ENCODE measurements around the gene RTN1. TPM values are rescaled to one million over a fixed set of nuclear protein-coding genes. Genes with fewer than 3 reads are reported as not detected.
A peak's percentile ranks its signal among the peaks of the same experiment; 100 is the strongest.
"Not testable (repeated sequence)": the region's sequence is repeated elsewhere in the genome, so short reads cannot be mapped to it uniquely, and the experiment has no call there.

RTN1 gene
- total RNA-seq, 1 experiment from 2014 or later = 0.49 TPM

DNA sequence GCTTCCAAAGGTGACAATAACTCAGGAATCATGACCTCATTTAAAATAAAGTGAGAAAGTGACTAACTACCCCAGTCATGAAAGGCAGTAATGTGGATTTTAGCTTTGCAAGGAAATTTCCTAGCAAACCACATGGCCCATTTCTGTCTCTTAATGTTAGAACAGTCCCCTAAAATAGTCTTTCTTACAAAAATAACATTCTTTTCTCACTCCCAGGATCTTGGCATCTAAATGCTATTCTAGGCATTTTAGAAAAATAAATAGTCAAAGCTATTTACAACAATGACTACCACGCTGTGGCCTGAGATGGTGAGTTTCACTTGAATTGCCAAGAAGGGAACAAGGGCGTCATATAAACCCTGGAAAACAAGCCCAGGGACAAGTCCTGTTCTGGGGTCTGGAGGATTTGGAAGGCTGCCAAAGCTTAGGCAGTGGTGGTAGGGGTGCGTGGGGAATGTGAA, 192.8 kb downstream of the RTN1 start:
- Histone ChIP-seq H3K9me3 (replicated peaks) (no peaks in the 10 kb centered on the region), H3K27ac (no peak overlapping the region), H3K27me3 (no peaks in the 10 kb centered on the region), H3K4me3 (no peak overlapping the region), H3K4me1 (no peaks in the 10 kb centered on the region), H3K36me3 (no peaks in the 10 kb centered on the region)
- DNase-seq = no peak

DNA sequence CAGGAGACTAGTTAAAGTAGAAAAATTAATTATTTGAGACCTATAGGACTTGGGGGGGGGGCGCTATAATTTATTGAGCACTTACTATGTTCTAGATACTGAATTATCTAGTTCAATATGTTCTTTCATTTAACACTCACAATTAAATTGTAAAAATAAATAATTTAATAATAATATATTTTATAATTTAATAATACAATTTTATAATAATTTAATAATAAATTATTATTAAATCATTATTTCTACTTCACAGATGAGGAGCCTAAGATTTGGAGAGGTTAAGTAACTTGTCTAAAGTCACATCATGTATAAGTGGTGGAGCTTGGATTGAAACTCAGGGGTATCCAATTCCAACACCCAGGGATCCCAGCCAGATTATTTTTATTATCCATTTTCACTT, 195.2 kb downstream of the RTN1 start:
- DNase-seq = no peak
- no peaks in the 10 kb centered on the region for H3K9me3 ChIP-seq (replicated peaks)
- no peaks in the 10 kb centered on the region for H3K4me1 ChIP-seq
- H3K36me3 ChIP-seq = no peaks in the 10 kb centered on the region
- H3K27ac ChIP-seq = no peak overlapping the region
- H3K27me3 ChIP-seq = no peaks in the 10 kb centered on the region
- no peak overlapping the region for H3K4me3 ChIP-seq

DNA sequence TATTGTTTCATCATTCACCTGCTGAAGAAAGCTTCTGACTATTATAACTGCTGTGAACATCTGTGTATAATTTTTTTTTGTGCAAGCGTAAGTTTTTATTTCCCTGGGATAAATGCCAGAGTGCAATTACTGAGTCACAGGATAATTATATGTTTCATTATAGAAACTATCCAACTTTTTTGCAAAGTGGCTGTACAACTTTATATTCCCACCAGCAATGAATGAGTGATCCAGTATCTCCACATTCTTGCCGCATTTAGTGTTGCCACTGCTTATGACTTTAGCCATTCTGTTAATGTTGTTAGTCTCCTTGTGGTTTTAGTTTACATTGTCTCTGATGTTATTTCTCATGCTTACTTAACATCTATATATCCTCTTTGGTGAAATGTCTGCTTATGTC, 205.8 kb downstream of the RTN1 start:
- no peaks in the 10 kb centered on the region for H3K36me3 ChIP-seq
- no peaks in the 10 kb centered on the region for H3K9me3 ChIP-seq (replicated peaks)
- no peak for DNase-seq
- no peaks in the 10 kb centered on the region for H3K4me1 ChIP-seq
- H3K27me3 ChIP-seq = no peaks in the 10 kb centered on the region
- no peak overlapping the region for H3K27ac ChIP-seq
- no peak overlapping the region for H3K4me3 ChIP-seq

DNA sequence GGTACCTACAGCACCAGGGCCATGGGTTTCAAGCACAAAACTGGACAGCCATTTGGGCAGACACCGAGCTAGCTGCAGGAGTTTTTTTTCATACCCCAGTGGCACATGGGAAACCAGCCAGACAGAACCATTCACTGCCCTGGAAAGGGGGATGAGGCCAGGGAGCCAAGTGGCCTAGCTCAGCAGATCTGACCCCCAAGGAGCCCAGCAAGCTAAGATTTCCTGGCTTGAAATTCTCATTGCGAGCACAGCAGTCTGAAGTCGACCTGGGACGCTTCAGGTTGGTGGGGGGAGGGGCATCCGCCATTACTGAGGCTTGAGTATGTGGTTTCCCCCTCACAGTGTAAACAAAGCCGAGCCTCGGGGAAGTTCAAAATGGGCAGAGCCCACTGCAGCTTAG, 212.8 kb downstream of the RTN1 start:
- no peaks in the 10 kb centered on the region for H3K36me3 ChIP-seq
- no peaks in the 10 kb centered on the region for H3K27me3 ChIP-seq
- DNase-seq = no peak
- H3K9me3 ChIP-seq (replicated peaks) = no peaks in the 10 kb centered on the region
- H3K4me3 ChIP-seq = no peak overlapping the region
- no peak overlapping the region for H3K27ac ChIP-seq
- no peaks in the 10 kb centered on the region for H3K4me1 ChIP-seq

DNA sequence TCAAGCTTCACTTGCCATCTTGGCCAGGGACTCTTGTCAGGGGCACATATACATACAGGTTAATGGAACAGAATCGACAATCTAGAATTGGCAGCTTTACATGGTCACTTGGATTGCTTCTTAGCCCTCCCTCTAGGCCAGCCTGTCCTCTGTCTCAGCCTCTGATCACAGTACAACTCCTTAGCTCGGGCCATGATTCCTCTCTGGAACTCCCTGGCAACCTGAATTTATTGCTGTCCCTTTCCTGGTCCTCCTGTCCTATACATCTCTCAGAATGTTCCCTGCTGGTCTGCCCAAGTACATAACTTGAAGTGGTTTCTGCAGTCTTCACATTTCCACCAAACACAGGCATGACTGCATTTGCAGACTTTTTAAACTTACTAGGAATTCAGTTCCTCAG, 214.1 kb downstream of the RTN1 start:
- Histone ChIP-seq H3K9me3 (replicated peaks) (no peaks in the 10 kb centered on the region), H3K4me1 (no peaks in the 10 kb centered on the region), H3K36me3 (no peaks in the 10 kb centered on the region), H3K4me3 (no peak overlapping the region), H3K27me3 (no peaks in the 10 kb centered on the region), H3K27ac (no peak overlapping the region)
- no peak for DNase-seq

DNA sequence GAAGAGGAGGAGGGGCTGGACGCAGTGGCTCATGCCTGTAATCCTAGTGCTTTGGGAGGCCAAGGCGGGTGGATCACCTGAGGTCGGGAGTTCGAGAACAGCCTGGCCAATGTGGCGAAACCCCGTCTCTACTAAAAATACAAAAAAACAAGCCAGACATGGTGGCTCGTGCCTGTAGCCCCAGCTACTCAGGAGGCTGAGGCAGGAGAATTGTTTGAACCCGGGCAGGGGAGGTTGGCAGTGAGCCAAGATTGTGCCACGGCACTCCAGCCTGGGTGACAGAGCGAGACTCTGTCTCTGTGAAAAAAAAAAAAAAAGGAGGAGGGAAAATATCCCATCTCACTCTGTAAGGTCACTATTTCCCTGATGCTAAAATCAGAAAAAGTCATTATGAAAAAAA, 216.4 kb downstream of the RTN1 start:
- H3K36me3 ChIP-seq; DNase-seq; H3K9me3 ChIP-seq (replicated peaks): not testable (repeated sequence)

DNA sequence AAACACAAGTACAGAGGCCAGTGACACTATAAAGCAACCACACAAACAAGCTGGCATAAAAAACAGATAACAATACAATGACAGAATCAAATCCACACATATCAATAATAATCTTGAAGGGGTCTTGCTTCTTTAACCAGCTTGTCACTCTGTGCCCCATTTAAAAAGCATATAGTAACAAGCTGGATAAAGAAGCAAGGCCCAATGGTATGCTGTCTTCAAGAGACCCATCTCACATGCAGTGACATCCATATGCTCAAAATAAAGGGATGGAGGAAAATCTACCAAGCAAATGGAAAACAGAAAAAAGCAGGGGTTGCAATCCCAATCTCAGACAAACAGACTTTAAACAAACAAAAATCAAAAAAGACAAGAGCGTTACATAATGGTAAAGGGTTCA, 223.7 kb downstream of the RTN1 start:
- not testable (repeated sequence) for H3K27me3 ChIP-seq; DNase-seq; H3K4me1 ChIP-seq; H3K36me3 ChIP-seq; H3K27ac ChIP-seq; H3K9me3 ChIP-seq (replicated peaks); H3K4me3 ChIP-seq

More for the DNA sequence above, 216.4 kb downstream of the RTN1 start:
- H3K4me1 ChIP-seq, H3K4me3 ChIP-seq, H3K27ac ChIP-seq, H3K27me3 ChIP-seq: not testable (repeated sequence)

DNA sequence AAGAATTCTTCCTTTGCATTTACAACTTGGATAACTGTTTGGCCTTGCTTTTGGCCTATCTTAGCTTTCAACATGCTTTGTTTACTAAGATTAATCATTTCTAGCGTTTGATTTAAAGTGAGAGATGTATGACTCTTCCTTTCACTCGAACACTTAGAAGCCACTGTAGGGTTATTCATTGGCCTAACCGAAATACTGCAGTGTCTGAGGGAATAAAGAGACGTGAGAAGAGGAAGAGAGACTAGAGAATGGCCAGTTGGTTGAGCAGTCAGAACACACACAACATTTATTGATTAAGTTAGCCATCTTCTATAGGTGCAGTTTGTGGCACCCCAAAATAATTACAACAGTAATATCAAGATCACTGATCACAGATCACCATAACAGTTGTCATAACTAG, 231.7 kb downstream of the RTN1 start:
- Histone ChIP-seq H3K27ac (no peak overlapping the region), H3K27me3 (no peaks in the 10 kb centered on the region), H3K9me3 (replicated peaks) (no peaks in the 10 kb centered on the region; the same call in 1 of the 2 replicates), H3K4me3 (no peak overlapping the region), H3K36me3 (no peaks in the 10 kb centered on the region), H3K4me1 (no peaks in the 10 kb centered on the region)
- no peak for DNase-seq

DNA sequence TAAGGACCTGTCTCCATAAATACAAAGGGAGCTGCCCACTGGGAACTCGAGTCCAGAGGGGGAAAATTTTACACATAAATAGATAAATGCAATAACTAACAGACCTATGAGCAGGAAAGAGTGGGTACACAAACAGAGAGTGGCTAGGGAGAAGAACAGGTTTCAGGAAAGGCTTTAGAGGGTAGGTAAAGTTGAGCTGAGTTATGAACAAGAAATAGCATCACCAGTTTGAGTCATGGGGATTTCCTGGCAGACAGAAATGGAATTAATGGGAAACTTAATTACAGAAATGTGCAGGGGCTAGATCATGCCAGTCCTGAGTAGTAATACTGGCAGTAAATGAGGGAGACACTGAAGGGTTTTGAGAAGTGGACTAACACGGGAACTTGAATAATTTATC, 236.0 kb downstream of the RTN1 start:
- Histone ChIP-seq H3K27ac (no peak overlapping the region), H3K9me3 (replicated peaks) (no peaks in the 10 kb centered on the region), H3K27me3 (no peaks in the 10 kb centered on the region), H3K4me1 (no peaks in the 10 kb centered on the region), H3K4me3 (no peak overlapping the region), H3K36me3 (no peaks in the 10 kb centered on the region)
- no peak for DNase-seq

DNA sequence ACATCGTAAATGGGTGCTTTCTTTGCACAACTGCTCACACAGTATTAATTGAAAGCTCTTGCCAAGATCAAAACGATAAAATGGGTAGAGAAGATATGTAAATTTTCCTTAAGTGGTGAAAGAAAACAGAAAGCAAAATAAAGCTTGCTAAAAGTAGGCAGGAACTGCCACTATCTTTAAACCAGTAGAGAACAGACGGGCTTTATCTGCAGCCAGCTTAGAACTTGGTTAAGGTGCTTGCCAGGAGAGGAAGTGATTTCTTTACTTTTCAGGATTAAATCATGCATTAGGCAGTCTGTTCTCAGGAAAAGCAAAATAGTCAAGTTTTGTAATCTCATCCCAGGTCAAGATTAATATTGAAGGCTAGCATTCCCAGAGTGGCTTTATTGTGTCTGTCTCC, 237.1 kb downstream of the RTN1 start:
- DNase-seq = no peak
- Histone ChIP-seq H3K36me3 (no peaks in the 10 kb centered on the region), H3K27me3 (no peaks in the 10 kb centered on the region), H3K27ac (no peak overlapping the region), H3K9me3 (replicated peaks) (no peaks in the 10 kb centered on the region), H3K4me3 (no peak overlapping the region), H3K4me1 (no peaks in the 10 kb centered on the region)

DNA sequence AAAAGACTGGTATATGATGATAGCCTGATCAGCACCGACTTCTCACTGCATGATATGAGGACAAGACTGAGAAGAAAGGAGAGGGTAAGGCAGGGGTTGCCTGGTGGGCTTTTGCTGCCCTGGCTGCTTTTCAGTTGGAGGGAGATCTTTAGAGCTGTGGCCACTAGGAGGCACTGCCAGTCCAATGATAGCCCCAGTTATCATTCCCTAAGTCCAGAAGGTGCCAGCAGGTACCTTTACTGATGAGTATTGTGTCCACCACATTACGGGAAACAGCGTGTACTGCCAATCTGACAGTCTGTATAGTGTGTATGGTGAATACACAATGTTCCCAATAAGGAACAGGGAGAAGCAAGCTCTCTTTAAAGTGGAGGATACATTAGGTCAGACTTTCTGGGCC, 238.2 kb downstream of the RTN1 start:
- Histone ChIP-seq H3K4me3 (no peak overlapping the region), H3K36me3 (no peaks in the 10 kb centered on the region), H3K27ac (no peak overlapping the region), H3K27me3 (no peaks in the 10 kb centered on the region), H3K4me1 (no peaks in the 10 kb centered on the region), H3K9me3 (replicated peaks) (no peaks in the 10 kb centered on the region)
- peak; percentile 13 to 42 for DNase-seq

DNA sequence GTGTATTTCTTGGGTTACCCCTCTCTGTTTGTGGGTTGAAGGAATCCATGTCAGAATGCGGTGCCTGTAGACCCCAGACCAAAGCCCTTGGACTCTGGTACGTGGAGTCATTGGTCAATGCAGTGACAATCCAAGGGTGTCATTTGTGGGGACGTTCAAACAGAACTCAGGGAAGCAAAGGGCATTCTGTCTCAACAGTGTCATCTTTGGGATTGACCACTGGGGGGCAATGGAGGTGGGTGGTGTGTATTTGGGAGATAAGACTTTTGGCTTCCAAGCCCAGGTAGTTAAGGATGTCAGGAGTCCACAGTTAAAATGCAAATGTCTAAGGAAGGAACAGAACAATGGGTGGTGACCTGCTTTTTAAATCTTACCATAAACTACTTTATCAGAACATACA, 239.3 kb downstream of the RTN1 start:
- peak in 1 of 2 experiments; percentile 7 for DNase-seq
- Histone ChIP-seq H3K4me1 (no peaks in the 10 kb centered on the region), H3K4me3 (no peak overlapping the region), H3K36me3 (no peaks in the 10 kb centered on the region), H3K9me3 (replicated peaks) (no peaks in the 10 kb centered on the region), H3K27me3 (no peaks in the 10 kb centered on the region), H3K27ac (no peak overlapping the region)

DNA sequence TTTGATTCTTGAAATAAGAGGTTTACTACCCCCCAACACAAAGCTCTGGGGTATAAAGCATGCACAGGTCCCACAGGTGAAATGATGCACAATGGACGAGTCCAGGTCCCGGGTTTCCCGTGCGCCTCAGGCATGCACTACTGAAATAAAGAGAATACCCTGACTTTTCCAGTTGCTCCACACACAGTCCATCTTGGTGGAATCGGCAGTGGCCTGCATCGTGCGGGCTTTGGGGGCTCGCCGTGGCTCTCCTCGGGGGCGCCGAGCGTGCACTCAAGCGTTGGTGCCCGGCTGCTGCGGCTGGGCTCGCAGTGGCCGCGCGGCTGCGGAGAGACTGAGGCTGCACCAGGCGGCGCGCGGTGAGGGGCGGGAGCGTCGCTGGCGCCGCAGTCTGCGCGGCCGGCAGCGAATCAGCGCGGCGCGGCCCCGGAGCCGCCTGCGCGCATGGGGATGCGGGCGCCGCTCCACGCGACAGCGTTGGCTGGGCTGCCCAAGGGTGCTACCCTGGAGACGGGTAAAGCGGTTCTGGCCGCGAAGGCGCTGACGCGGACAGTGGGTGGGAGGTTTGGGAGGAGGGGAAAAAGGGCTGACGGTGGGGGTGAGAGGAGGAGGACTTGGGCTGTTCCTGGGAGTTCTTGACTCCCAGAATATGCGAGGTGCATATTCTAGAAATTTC, 240.2 kb downstream of the RTN1 start:
- H3K4me1 ChIP-seq = no peaks in the 10 kb centered on the region
- DNase-seq = no peak
- H3K27ac ChIP-seq = no peak overlapping the region
- H3K27me3 ChIP-seq = no peaks in the 10 kb centered on the region
- H3K4me3 ChIP-seq = no peak overlapping the region
- no peaks in the 10 kb centered on the region for H3K36me3 ChIP-seq
- H3K9me3 ChIP-seq (replicated peaks) = no peaks in the 10 kb centered on the region

DNA sequence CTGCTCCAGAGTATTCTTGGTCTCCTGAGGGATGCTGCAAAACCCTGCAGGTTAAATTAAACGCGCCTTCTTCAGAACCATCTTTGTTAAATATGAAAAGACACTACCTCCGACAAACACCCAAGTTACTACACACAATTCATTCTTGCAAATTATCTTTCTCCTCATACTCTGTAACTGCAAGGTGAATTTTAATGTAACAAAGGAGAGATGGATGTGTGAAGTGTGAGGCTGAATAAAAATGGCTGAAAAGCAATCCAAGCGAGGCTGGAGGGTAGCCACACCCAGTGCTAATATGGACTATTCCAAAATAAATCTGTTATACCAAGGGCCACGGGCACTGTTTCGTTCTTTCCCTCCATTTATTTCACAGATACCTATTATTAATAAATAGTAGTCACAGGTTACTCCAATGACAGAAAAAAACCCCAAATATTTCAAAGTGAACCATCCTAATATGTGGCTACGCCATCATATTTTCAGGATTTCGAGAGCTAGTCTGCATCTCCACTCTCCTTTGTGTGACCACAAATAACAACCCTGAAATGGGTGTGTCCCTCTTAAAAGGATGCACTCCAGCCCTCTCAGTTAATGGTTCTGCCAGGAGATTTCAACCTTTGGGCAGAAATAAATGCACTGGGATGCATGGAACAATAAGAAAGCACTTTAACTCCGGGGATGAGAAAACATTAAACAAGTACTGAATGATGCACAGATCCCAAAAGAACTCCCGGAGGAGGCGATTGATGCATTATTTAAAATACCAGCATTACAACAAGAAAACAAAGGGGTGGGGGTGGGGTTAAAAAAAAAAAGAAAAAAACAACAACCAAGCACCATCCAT, 240.9 kb downstream of the RTN1 start:
- Histone ChIP-seq H3K9me3 (replicated peaks) (no peaks in the 10 kb centered on the region), H3K27ac (no peak overlapping the region), H3K27me3 (no peaks in the 10 kb centered on the region), H3K36me3 (no peaks in the 10 kb centered on the region), H3K4me3 (no peak overlapping the region), H3K4me1 (no peaks in the 10 kb centered on the region)
- DNase-seq = no peak

DNA sequence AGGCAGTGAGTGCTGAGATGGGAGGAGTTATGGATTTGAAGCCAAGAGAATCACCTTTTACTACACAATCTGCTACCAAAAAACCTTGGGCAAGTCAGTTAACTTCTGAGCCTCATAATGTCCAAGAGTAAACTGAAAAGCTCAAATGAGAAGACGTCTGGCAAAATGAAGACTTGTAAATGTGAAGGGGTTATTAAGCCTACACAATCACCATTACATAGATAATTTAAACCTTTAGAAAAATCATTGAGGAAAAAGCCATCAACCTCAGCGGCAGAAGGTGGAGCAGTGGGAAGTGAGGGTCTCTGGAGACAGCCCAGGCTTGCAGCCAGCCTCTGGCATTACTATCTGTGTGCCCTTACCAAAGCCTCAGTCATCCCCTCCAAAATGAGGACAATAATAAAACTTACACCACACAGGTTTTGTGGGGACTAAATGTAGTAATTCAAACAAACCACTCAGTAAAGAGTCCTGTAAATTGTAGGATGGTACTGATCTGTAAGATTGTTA, 243.5 kb downstream of the RTN1 start:
- no peaks in the 10 kb centered on the region for H3K4me1 ChIP-seq
- H3K27ac ChIP-seq = no peak overlapping the region
- H3K27me3 ChIP-seq = no peaks in the 10 kb centered on the region
- no peak for DNase-seq
- H3K4me3 ChIP-seq = no peak overlapping the region
- no peaks in the 10 kb centered on the region for H3K9me3 ChIP-seq (replicated peaks)
- no peaks in the 10 kb centered on the region for H3K36me3 ChIP-seq

All from SJCRH30 (cell line).